ENCODE data around the gene PTPRG. TPM values are rescaled to one million over a fixed set of nuclear protein-coding genes. Genes with fewer than 3 reads are reported as not detected.
A peak's percentile ranks its signal among the peaks of the same experiment; 100 is the strongest.

The PTPRG gene
- total and polyA plus RNA-seq, 2 experiments from 2014 or later: 11.5 to 39.6 TPM

GRCh38 chr3:61979638-61980037 is 418.3 kb downstream of the PTPRG start:
- no peaks in the 10 kb centered on the region for H3K9me3 ChIP-seq (ENCODE audit: low read depth)
- WGBS, 2 experiments (ENCODE audit: low coverage in 1 of 2, low lambda C conversion rate in 2 of 2, missing lambda C conversion rate in 2 of 2): 50 to 52% methylated on average over 2 of the region's 2 CpGs
- H3K27me3 ChIP-seq (replicated peaks; ENCODE audit: insufficient read depth): no peaks in the 10 kb centered on the region
- in situ Hi-C loops (cut with MboI): no loop called here
- H3K27ac ChIP-seq: no peak overlapping the region
- no peak overlapping the region for H3K4me3 ChIP-seq
- H2AFZ ChIP-seq: no peak overlapping the region
- H3K79me2 ChIP-seq (ENCODE audit: insufficient read depth): no peaks in the 10 kb centered on the region; the same call in 1 of the 2 replicates
- H3K36me3 ChIP-seq (ENCODE audit: low read depth): no peaks in the 10 kb centered on the region
- 0 out of 2 replicates have a peak, but pooled peaks cover 9% of the 10 kb centered on the region for H4K20me1 ChIP-seq (ENCODE audit: insufficient read depth)
- peaks cover 17% of the 10 kb centered on the region for H3K4me1 ChIP-seq (ENCODE audit: insufficient read depth)
- no peaks in the 10 kb centered on the region for H3K9me2 ChIP-seq (ENCODE audit: insufficient read depth)
- H3F3A ChIP-seq (ENCODE audit: insufficient read depth): peaks cover 6% of the 10 kb centered on the region; the same call in 1 of the 2 replicates
- no peak overlapping the region for H3K4me2 ChIP-seq (ENCODE audit: unreplicated experiment)
- H3K9ac ChIP-seq: no peak overlapping the region
- TF ChIP-seq EZH2phosphoT487 (IDR thresholded peaks at IDR 0.05; ENCODE audit: insufficient read depth, low read depth) (no peak), EZH2 (IDR thresholded peaks at IDR 0.05; ENCODE audit: insufficient read depth, poor library complexity, severe bottlenecking) (no peak)
- DNase-seq: peak; percentile 28

- Histone ChIP-seq H2AFZ (no peak overlapping the region), H3K4me2 (ENCODE audit: unreplicated experiment) (no peak overlapping the region), H3K27me3 (replicated peaks; ENCODE audit: insufficient read depth) (no peaks in the 10 kb centered on the region), H3K9me2 (ENCODE audit: insufficient read depth) (no peaks in the 10 kb centered on the region), H3F3A (ENCODE audit: insufficient read depth) (peaks cover 10% of the 10 kb centered on the region; the same call in 1 of the 2 replicates), H3K4me3 (no peak overlapping the region), H3K36me3 (ENCODE audit: low read depth) (no peaks in the 10 kb centered on the region), H3K9ac (no peak overlapping the region), H4K20me1 (ENCODE audit: insufficient read depth) (0 out of 2 replicates have a peak, but pooled peaks cover 9% of the 10 kb centered on the region), H3K27ac (no peak overlapping the region), H3K9me3 (ENCODE audit: low read depth) (no peaks in the 10 kb centered on the region), H3K4me1 (ENCODE audit: insufficient read depth) (peaks cover 17% of the 10 kb centered on the region), H3K79me2 (ENCODE audit: insufficient read depth) (no peaks in the 10 kb centered on the region; the same call in 1 of the 2 replicates)
- in situ Hi-C loops (cut with MboI): no loop called here
- TF ChIP-seq EZH2phosphoT487 (IDR thresholded peaks at IDR 0.05; ENCODE audit: insufficient read depth, low read depth) (no peak), EZH2 (IDR thresholded peaks at IDR 0.05; ENCODE audit: insufficient read depth, poor library complexity, severe bottlenecking) (no peak)
- WGBS, 2 experiments (ENCODE audit: low coverage in 1 of 2, low lambda C conversion rate in 2 of 2, missing lambda C conversion rate in 2 of 2): 76 to 78% methylated on average over 4 of the region's 4 CpGs
- no peak for DNase-seq
These were observed 418.7 kb downstream of the PTPRG start for GRCh38 chr3:61980041-61980440.

- in situ Hi-C loops (cut with MboI): no loop called here
- H2AFZ ChIP-seq: no peak overlapping the region
- no peak overlapping the region for H3K27ac ChIP-seq
- no peak overlapping the region for H3K9ac ChIP-seq
- DNase-seq: peak; percentile 6
- H3K36me3 ChIP-seq (ENCODE audit: low read depth): no peaks in the 10 kb centered on the region
- TF ChIP-seq EZH2phosphoT487 (IDR thresholded peaks at IDR 0.05; ENCODE audit: insufficient read depth, low read depth): no peak
- no peak for TF ChIP-seq EZH2 (IDR thresholded peaks at IDR 0.05; ENCODE audit: insufficient read depth, poor library complexity, severe bottlenecking)
- H4K20me1 ChIP-seq (ENCODE audit: insufficient read depth): peaks cover 9% of the 10 kb centered on the region; the same call in 1 of the 2 replicates
- H3K4me3 ChIP-seq: no peak overlapping the region
- peaks cover 21% of the 10 kb centered on the region for H3K4me1 ChIP-seq (ENCODE audit: insufficient read depth)
- H3F3A ChIP-seq (ENCODE audit: insufficient read depth): peaks cover 12% of the 10 kb centered on the region; the same call in 1 of the 2 replicates
- H3K9me2 ChIP-seq (ENCODE audit: insufficient read depth): no peaks in the 10 kb centered on the region
- H3K9me3 ChIP-seq (ENCODE audit: low read depth): no peaks in the 10 kb centered on the region
- no peaks in the 10 kb centered on the region; the same call in 1 of the 2 replicates for H3K79me2 ChIP-seq (ENCODE audit: insufficient read depth)
- H3K27me3 ChIP-seq (replicated peaks; ENCODE audit: insufficient read depth): no peaks in the 10 kb centered on the region
- no peak overlapping the region for H3K4me2 ChIP-seq (ENCODE audit: unreplicated experiment)
- WGBS, 2 experiments (ENCODE audit: low coverage in 1 of 2, low lambda C conversion rate in 2 of 2, missing lambda C conversion rate in 2 of 2): 94 to 95% methylated on average over 7 of the region's 7 CpGs
These were observed 419.7 kb downstream of the PTPRG start for GRCh38 chr3:61981060-61981459.

GRCh38 chr3:61983479-61983878 is 422.1 kb downstream of the PTPRG start:
- H3K9me2 ChIP-seq (ENCODE audit: insufficient read depth): no peaks in the 10 kb centered on the region
- H3K27ac ChIP-seq: no peak overlapping the region
- H3K27me3 ChIP-seq (replicated peaks; ENCODE audit: insufficient read depth): no peaks in the 10 kb centered on the region
- H4K20me1 ChIP-seq (ENCODE audit: insufficient read depth): peaks cover 5% of the 10 kb centered on the region; the same call in 1 of the 2 replicates
- H3K4me1 ChIP-seq (ENCODE audit: insufficient read depth): peaks cover 21% of the 10 kb centered on the region
- H3F3A ChIP-seq (ENCODE audit: insufficient read depth): peaks cover 12% of the 10 kb centered on the region; the same call in 1 of the 2 replicates
- H3K36me3 ChIP-seq (ENCODE audit: low read depth): no peaks in the 10 kb centered on the region
- in situ Hi-C loops (cut with MboI): no loop called here
- TF ChIP-seq EZH2 (IDR thresholded peaks at IDR 0.05; ENCODE audit: insufficient read depth, poor library complexity, severe bottlenecking): no peak
- no peak for TF ChIP-seq EZH2phosphoT487 (IDR thresholded peaks at IDR 0.05; ENCODE audit: insufficient read depth, low read depth)
- no peak overlapping the region for H3K4me2 ChIP-seq (ENCODE audit: unreplicated experiment)
- no peak for DNase-seq
- no peaks in the 10 kb centered on the region; the same call in 1 of the 2 replicates for H3K79me2 ChIP-seq (ENCODE audit: insufficient read depth)
- no peak overlapping the region for H2AFZ ChIP-seq
- no peak overlapping the region for H3K9ac ChIP-seq
- H3K4me3 ChIP-seq: no peak overlapping the region
- no peaks in the 10 kb centered on the region for H3K9me3 ChIP-seq (ENCODE audit: low read depth)

All from GM23248 (cell line).